Measurements from ENCODE around the gene SORCS1.

SORCS1 gene

DNA sequence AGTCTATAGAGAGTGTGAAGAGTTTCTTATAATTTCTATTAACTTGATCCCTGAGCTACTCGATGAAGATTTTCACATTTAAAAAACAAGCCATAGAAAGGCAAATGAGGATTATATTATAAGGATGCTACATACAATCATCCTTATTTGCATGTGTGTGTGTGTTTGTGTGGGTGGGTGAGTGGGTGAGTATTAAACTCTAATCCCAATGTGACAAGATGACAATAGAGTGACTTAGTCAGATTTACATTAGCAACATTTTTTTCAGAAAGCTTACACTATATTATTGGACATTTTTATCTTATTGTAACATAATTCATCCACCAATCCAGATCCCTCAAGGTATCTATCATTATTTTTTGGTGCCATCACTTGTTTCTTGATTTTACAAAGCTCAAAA lies 331.7 kb downstream of the SORCS1 start:
- no peaks in the 10 kb centered on the region for H3K36me3 ChIP-seq (ENCODE audit: insufficient read depth, low read length)
- no peak overlapping the region for H3K27ac ChIP-seq (ENCODE audit: low read depth, low read length, poor library complexity, severe bottlenecking)
- H3K9ac ChIP-seq (ENCODE audit: low read length): no peak overlapping the region
- H3K27me3 ChIP-seq (ENCODE audit: insufficient read depth, low read length): no peaks in the 10 kb centered on the region
- H3K79me2 ChIP-seq (ENCODE audit: insufficient read depth, low read length): no peaks in the 10 kb centered on the region
- no peak overlapping the region for H2AFZ ChIP-seq (ENCODE audit: low read length)
- no peaks in the 10 kb centered on the region for H3K4me1 ChIP-seq (ENCODE audit: insufficient read depth, low read length, severe bottlenecking)
- no peaks in the 10 kb centered on the region for H3K9me2 ChIP-seq (ENCODE audit: low read depth, low read length)
- H4K20me1 ChIP-seq (ENCODE audit: insufficient read depth, low read length): no peaks in the 10 kb centered on the region
- TF ChIP-seq, protein P1, sequence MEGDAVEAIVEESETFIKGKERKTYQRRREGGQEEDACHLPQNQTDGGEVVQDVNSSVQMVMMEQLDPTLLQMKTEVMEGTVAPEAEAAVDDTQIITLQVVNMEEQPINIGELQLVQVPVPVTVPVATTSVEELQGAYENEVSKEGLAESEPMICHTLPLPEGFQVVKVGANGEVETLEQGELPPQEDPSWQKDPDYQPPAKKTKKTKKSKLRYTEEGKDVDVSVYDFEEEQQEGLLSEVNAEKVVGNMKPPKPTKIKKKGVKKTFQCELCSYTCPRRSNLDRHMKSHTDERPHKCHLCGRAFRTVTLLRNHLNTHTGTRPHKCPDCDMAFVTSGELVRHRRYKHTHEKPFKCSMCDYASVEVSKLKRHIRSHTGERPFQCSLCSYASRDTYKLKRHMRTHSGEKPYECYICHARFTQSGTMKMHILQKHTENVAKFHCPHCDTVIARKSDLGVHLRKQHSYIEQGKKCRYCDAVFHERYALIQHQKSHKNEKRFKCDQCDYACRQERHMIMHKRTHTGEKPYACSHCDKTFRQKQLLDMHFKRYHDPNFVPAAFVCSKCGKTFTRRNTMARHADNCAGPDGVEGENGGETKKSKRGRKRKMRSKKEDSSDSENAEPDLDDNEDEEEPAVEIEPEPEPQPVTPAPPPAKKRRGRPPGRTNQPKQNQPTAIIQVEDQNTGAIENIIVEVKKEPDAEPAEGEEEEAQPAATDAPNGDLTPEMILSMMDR (IDR thresholded peaks at IDR 0.05; ENCODE audit: low read length): no peak
- no peak for TF ChIP-seq EZH2 (IDR thresholded peaks at IDR 0.05; ENCODE audit: borderline replicate concordance, low read length)
- H3K4me3 ChIP-seq (ENCODE audit: low read depth, low read length, poor library complexity, severe bottlenecking): no peak overlapping the region
- no peak overlapping the region for H3K4me2 ChIP-seq (ENCODE audit: low read length)
- H3F3A ChIP-seq (ENCODE audit: insufficient read depth, low read length): no peaks in the 10 kb centered on the region
- no peaks in the 10 kb centered on the region for H3K9me3 ChIP-seq (ENCODE audit: low read length)

DNA sequence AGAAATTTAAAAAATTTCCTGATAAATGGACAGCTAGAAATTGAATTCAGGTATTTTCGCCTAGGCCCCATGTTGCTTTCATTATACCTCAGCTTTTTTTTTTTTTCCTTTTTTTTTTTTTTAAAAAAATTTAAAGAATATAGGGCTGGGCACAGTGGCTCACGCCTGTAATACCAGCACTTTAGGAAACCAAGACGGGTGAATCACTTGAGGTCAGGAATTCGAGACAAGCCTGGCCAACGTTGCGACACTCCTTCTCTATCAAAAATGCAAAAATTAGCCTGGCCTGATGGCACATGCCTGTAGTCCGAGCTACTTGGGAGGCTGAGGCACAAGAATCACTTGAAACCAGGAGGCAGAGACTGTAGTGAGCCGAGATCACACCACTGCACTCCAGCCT lies 334.0 kb downstream of the SORCS1 start:
- Histone ChIP-seq H3K9ac (ENCODE audit: low read length) (no peak overlapping the region), H3F3A (ENCODE audit: insufficient read depth, low read length) (no peaks in the 10 kb centered on the region), H3K9me2 (ENCODE audit: low read depth, low read length) (no peaks in the 10 kb centered on the region), H2AFZ (ENCODE audit: low read length) (no peak overlapping the region), H3K27me3 (ENCODE audit: insufficient read depth, low read length) (no peaks in the 10 kb centered on the region), H3K4me2 (ENCODE audit: low read length) (no peak overlapping the region), H4K20me1 (ENCODE audit: insufficient read depth, low read length) (no peaks in the 10 kb centered on the region), H3K4me1 (ENCODE audit: insufficient read depth, low read length, severe bottlenecking) (no peaks in the 10 kb centered on the region), H3K9me3 (ENCODE audit: low read length) (no peaks in the 10 kb centered on the region), H3K36me3 (ENCODE audit: insufficient read depth, low read length) (no peaks in the 10 kb centered on the region), H3K27ac (ENCODE audit: low read depth, low read length, poor library complexity, severe bottlenecking) (no peak overlapping the region), H3K79me2 (ENCODE audit: insufficient read depth, low read length) (no peaks in the 10 kb centered on the region), H3K4me3 (ENCODE audit: low read depth, low read length, poor library complexity, severe bottlenecking) (no peak overlapping the region)
- TF ChIP-seq, protein P1 (IDR thresholded peaks at IDR 0.05; ENCODE audit: low read length): no peak
- TF ChIP-seq EZH2 (IDR thresholded peaks at IDR 0.05; ENCODE audit: borderline replicate concordance, low read length): no peak

DNA sequence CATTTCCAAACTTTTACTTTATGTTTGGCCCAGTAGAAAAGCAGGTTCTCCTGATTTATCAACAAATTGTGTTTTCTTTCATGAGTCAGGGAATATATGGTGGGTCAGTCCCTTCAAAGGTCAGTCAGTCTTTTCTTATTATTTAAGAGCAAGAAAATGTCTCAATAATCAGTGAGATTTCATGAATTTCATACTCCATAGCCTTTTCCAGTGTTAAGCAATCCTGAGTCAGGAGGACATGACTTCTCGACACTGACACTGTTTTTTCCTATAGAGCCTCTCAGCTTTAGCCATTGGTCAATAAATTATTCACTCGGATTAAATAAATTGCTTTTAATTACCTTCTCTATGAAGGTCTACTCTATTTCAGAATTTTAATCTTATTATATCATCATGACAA lies 334.5 kb downstream of the SORCS1 start:
- H3K79me2 ChIP-seq (ENCODE audit: insufficient read depth, low read length): no peaks in the 10 kb centered on the region
- no peaks in the 10 kb centered on the region for H4K20me1 ChIP-seq (ENCODE audit: insufficient read depth, low read length)
- H3K36me3 ChIP-seq (ENCODE audit: insufficient read depth, low read length): no peaks in the 10 kb centered on the region
- H3F3A ChIP-seq (ENCODE audit: insufficient read depth, low read length): no peaks in the 10 kb centered on the region
- no peak overlapping the region for H3K9ac ChIP-seq (ENCODE audit: low read length)
- H3K4me3 ChIP-seq (ENCODE audit: low read depth, low read length, poor library complexity, severe bottlenecking): no peak overlapping the region
- no peaks in the 10 kb centered on the region for H3K9me2 ChIP-seq (ENCODE audit: low read depth, low read length)
- no peak overlapping the region for H3K4me2 ChIP-seq (ENCODE audit: low read length)
- no peaks in the 10 kb centered on the region for H3K9me3 ChIP-seq (ENCODE audit: low read length)
- no peaks in the 10 kb centered on the region for H3K4me1 ChIP-seq (ENCODE audit: insufficient read depth, low read length, severe bottlenecking)
- H2AFZ ChIP-seq (ENCODE audit: low read length): no peak overlapping the region
- H3K27ac ChIP-seq (ENCODE audit: low read depth, low read length, poor library complexity, severe bottlenecking): no peak overlapping the region
- H3K27me3 ChIP-seq (ENCODE audit: insufficient read depth, low read length): no peaks in the 10 kb centered on the region
- no peak for TF ChIP-seq EZH2 (IDR thresholded peaks at IDR 0.05; ENCODE audit: borderline replicate concordance, low read length)
- TF ChIP-seq, protein P1 (IDR thresholded peaks at IDR 0.05; ENCODE audit: low read length): no peak
